ENCODE results near the gene NDUFA13. TPM values are rescaled to one million over a fixed set of nuclear protein-coding genes. Genes with fewer than 3 reads are reported as not detected.

Gene NDUFA13
- total RNA-seq, 1 experiment from 2014 or later: 354 TPM

- no peak overlapping the region for H3K4me3 Mint-ChIP-seq (ENCODE audit: unreplicated experiment)
- ChIA-PET POLR2A (interaction anchor here (0.5 to 2.4 kb wide), 11 partner anchors 16 to 137 kb away, joined by 3 to 10 read pairs (median 4); partner anchors contain the start of genes NDUFA13 and TSSK6), CTCF (interaction anchor here (0.6 to 8.1 kb wide), 52 partner anchors 10 to 744 kb away, joined by 3 to 107 read pairs (median 5); partner anchors contain the start of genes ATP13A1, GMIP, LPAR2 and NDUFA13)
- peak; percentile 80 for DNase-seq (ENCODE audit: unreplicated experiment)
- intact Hi-C loops (cut with micrococcal nuclease): loop anchor here (1.0 to 5.0 kb wide), 2 partner anchors 112 to 425 kb away; no protein-coding TSS in a partner anchor
- TF ChIP-seq, protein P1, sequence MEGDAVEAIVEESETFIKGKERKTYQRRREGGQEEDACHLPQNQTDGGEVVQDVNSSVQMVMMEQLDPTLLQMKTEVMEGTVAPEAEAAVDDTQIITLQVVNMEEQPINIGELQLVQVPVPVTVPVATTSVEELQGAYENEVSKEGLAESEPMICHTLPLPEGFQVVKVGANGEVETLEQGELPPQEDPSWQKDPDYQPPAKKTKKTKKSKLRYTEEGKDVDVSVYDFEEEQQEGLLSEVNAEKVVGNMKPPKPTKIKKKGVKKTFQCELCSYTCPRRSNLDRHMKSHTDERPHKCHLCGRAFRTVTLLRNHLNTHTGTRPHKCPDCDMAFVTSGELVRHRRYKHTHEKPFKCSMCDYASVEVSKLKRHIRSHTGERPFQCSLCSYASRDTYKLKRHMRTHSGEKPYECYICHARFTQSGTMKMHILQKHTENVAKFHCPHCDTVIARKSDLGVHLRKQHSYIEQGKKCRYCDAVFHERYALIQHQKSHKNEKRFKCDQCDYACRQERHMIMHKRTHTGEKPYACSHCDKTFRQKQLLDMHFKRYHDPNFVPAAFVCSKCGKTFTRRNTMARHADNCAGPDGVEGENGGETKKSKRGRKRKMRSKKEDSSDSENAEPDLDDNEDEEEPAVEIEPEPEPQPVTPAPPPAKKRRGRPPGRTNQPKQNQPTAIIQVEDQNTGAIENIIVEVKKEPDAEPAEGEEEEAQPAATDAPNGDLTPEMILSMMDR (IDR thresholded peaks at IDR 0.05; ENCODE audit: unreplicated experiment): peak; percentile 89
- peaks cover 11% of the 10 kb centered on the region for H3K4me1 Mint-ChIP-seq (ENCODE audit: insufficient read depth, unreplicated experiment)
- no peak overlapping the region for H3K27ac Mint-ChIP-seq (ENCODE audit: low read depth, unreplicated experiment)
- no peaks in the 10 kb centered on the region for H3K27me3 Mint-ChIP-seq (ENCODE audit: insufficient read depth, unreplicated experiment)
- TSS peak; percentile 10 for BruUV-seq (replicated peaks)
- peaks cover 30% of the 10 kb centered on the region for H3K36me3 Mint-ChIP-seq (ENCODE audit: insufficient read depth, unreplicated experiment)
- H3K9me3 Mint-ChIP-seq (ENCODE audit: unreplicated experiment): no peaks in the 10 kb centered on the region
Observed at GRCh38 chr19:19531951-19532805, 16.2 kb downstream of the NDUFA13 start.

DNA sequence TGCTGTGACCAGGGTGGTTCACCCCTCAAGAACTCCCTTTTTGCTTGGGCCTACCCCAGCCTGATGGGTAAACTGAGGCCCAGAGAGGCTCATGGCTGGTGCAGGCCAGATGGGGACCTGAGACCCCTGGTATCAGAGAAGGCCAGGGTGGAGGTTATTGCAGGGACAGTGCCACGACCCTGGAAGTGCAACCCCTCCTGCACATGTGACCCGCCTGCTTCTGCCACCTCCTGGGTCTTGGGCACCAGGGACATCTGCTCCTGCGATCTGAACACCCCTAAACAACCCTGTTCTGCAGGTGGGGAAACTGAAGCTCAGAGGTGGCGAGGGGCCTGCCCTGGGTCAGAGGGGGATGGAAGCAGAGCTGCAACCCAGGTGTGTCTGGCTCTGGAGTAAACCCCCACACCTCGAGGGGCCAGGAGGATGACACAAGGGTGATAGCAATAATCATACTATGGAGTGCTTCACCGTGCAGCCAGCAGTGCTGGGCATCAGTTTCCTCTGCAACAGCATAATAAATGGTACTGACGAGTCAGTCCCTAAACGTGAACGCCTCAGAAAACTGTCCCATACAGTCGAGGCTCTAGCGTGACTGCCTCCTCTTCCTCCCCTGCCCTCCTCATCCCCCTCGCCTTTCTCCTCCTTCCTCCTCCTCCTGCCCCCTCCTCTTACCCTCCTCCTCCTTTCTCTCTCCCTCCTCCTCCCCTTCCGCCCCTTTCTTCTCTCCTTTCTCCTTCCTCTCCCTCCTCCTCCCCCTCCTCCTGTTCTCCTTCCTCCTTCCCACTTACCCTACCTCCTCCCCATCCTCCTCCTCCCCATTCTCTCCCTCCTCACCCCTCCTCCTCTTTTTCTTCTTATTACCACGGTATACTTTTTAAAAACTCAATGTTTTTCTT is 17.0 kb downstream of the NDUFA13 start:
- no peak for DNase-seq (ENCODE audit: unreplicated experiment)
- CTCF ChIA-PET: interaction anchor here (0.6 to 8.1 kb wide), 44 partner anchors 11 to 743 kb away, joined by 3 to 107 read pairs (median 6); partner anchors contain the start of genes ATP13A1, GMIP, LPAR2 and NDUFA13
- peaks cover 11% of the 10 kb centered on the region for H3K4me1 Mint-ChIP-seq (ENCODE audit: insufficient read depth, unreplicated experiment)
- no peak overlapping the region for H3K4me3 Mint-ChIP-seq (ENCODE audit: unreplicated experiment)
- H3K27ac Mint-ChIP-seq (ENCODE audit: low read depth, unreplicated experiment): no peak overlapping the region
- BruUV-seq (replicated peaks): no TSS peak
- H3K9me3 Mint-ChIP-seq (ENCODE audit: unreplicated experiment): no peaks in the 10 kb centered on the region
- TF ChIP-seq, protein P1 (IDR thresholded peaks at IDR 0.05; ENCODE audit: unreplicated experiment): no peak
- H3K27me3 Mint-ChIP-seq (ENCODE audit: insufficient read depth, unreplicated experiment): no peaks in the 10 kb centered on the region
- H3K36me3 Mint-ChIP-seq (ENCODE audit: insufficient read depth, unreplicated experiment): peaks cover 26% of the 10 kb centered on the region
- intact Hi-C loops (cut with micrococcal nuclease): loop anchor here (1.0 to 5.0 kb wide), 2 partner anchors 111 to 424 kb away; no protein-coding TSS in a partner anchor
- POLR2A ChIA-PET: interaction anchor here (0.6 to 2.4 kb wide), 9 partner anchors 17 to 431 kb away, joined by 3 to 10 read pairs (median 3); partner anchors contain the start of genes NDUFA13 and TSSK6

DNA sequence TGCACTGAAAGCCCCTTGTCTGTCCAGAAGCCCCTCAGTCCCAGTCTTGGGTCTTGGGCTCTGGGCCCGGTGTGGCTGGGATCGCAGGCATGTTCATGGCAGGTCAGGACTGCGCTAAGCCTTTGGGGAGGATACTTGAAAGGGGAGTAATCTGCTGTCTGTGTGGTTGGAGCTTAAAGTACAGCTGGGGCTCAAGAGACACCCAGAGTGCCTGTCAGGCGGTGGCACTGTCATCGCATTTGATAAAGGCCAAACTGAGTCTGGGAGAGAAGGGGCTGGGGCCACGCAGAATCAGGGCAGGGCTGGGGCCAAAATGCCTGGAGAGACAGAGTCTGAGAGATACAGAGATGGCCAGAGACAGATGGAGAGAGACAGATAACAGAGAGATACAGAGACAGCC is 17.8 kb downstream of the NDUFA13 start:
- intact Hi-C loops (cut with micrococcal nuclease): loop anchor here (5.0 kb wide), 1 partner anchor 423 kb away; no protein-coding TSS in a partner anchor
- TSS peak; percentile 11 for BruUV-seq (replicated peaks)
- Mint-ChIP-seq H3K36me3 (ENCODE audit: insufficient read depth, unreplicated experiment) (peaks cover 19% of the 10 kb centered on the region), H3K27me3 (ENCODE audit: insufficient read depth, unreplicated experiment) (no peaks in the 10 kb centered on the region), H3K4me3 (ENCODE audit: unreplicated experiment) (no peak overlapping the region), H3K27ac (ENCODE audit: low read depth, unreplicated experiment) (no peak overlapping the region), H3K9me3 (ENCODE audit: unreplicated experiment) (no peaks in the 10 kb centered on the region), H3K4me1 (ENCODE audit: insufficient read depth, unreplicated experiment) (peaks cover 11% of the 10 kb centered on the region)
- TF ChIP-seq, protein P1 (IDR thresholded peaks at IDR 0.05; ENCODE audit: unreplicated experiment): no peak
- DNase-seq (ENCODE audit: unreplicated experiment): no peak
- ChIA-PET CTCF (interaction anchor here (1.7 to 8.1 kb wide), 3 partner anchors 70 to 116 kb away, joined by 4 to 107 read pairs (median 55); partner anchors contain the start of gene GMIP), POLR2A (interaction anchor here (0.6 kb wide), 1 partner anchor 431 kb away, joined by 3 read pairs; no protein-coding TSS in a partner anchor)
